HG03103 (cell line): ENCODE data around the gene OR13C8.

Experiments used
- ATAC-seq: cut with Tn5 transposase; IDR thresholded peaks from one replicate; pipeline ENCODE4 v1.9.1; 2021; ENCODE audit warnings: low read depth; ENCODE audit not compliant: unreplicated experiment

OR13C8 gene

GRCh38 chr9:104608336-104608735, 39.4 kb downstream of the OR13C8 start:
- ATAC-seq: no peak

- no peak for ATAC-seq
Observed at GRCh38 chr9:104611213-104611612, 42.2 kb downstream of the OR13C8 start.

GRCh38 chr9:104617418-104617817, 48.5 kb downstream of the OR13C8 start:
- no peak for ATAC-seq

GRCh38 chr9:104618104-104618503, 49.1 kb downstream of the OR13C8 start, which contains the start of gene OR13C9:
OR13C9 (minus strand) TSS chr9:104618204; CDS start chr9:104618204, 0 bp downstream.
- ATAC-seq: no peak
